Measurements from ENCODE around the gene MS4A18. TPM values are rescaled to one million over a fixed set of nuclear protein-coding genes. Genes with fewer than 3 reads are reported as not detected.
"Not testable (repeated sequence)": the region's sequence is repeated elsewhere in the genome, so short reads cannot be mapped to it uniquely, and the experiment has no call there.

MS4A18 gene
- polyA plus RNA-seq, 1 experiment = not detected

- TF ChIP-seq CTCF (IDR thresholded peaks at IDR 0.05; ENCODE audit: insufficient read depth, low read depth, low read length) = no peak
- CTCF ChIA-PET = no interaction called here
These were observed 18.6 kb upstream of the MS4A18 start for GRCh38 chr11:60705895-60706294.

GRCh38 chr11:60706931-60707330, 17.6 kb upstream of the MS4A18 start:
- no peak for TF ChIP-seq CTCF (IDR thresholded peaks at IDR 0.05; ENCODE audit: insufficient read depth, low read depth, low read length)
- CTCF ChIA-PET = no interaction called here
- Histone ChIP-seq H3K36me3 (ENCODE audit: control insufficient read depth, insufficient read depth, low read length) (no peaks in the 10 kb centered on the region), H3K27me3 (ENCODE audit: control insufficient read depth, insufficient read depth, low read length) (no peaks in the 10 kb centered on the region), H3K4me3 (ENCODE audit: low read depth, low read length) (no peak overlapping the region)
- POLR2A ChIA-PET = no interaction called here
- DNase-seq (ENCODE audit: low read depth) = no peak

More at GRCh38 chr11:60705895-60706294, 18.6 kb upstream of the MS4A18 start:
- H3K36me3 ChIP-seq (ENCODE audit: control insufficient read depth, insufficient read depth, low read length) = no peaks in the 10 kb centered on the region
- H3K27me3 ChIP-seq (ENCODE audit: control insufficient read depth, insufficient read depth, low read length) = no peaks in the 10 kb centered on the region
- H3K4me3 ChIP-seq (ENCODE audit: low read depth, low read length) = no peak overlapping the region
- POLR2A ChIA-PET = no interaction called here
- DNase-seq (ENCODE audit: low read depth) = no peak

GRCh38 chr11:60710482-60710881, 14.0 kb upstream of the MS4A18 start:
- Histone ChIP-seq H3K27me3 (ENCODE audit: control insufficient read depth, insufficient read depth, low read length) (no peaks in the 10 kb centered on the region), H3K36me3 (ENCODE audit: control insufficient read depth, insufficient read depth, low read length) (no peaks in the 10 kb centered on the region), H3K4me3 (ENCODE audit: low read depth, low read length) (no peak overlapping the region)
- ChIA-PET POLR2A (no interaction called here), CTCF (no interaction called here)
- DNase-seq (ENCODE audit: low read depth) = no peak
- TF ChIP-seq CTCF (IDR thresholded peaks at IDR 0.05; ENCODE audit: insufficient read depth, low read depth, low read length) = 0 out of 2 replicates have a peak, but pooled peaks have one; percentile 3

- Histone ChIP-seq H3K27me3 (ENCODE audit: control insufficient read depth, insufficient read depth, low read length) (no peaks in the 10 kb centered on the region), H3K36me3 (ENCODE audit: control insufficient read depth, insufficient read depth, low read length) (no peaks in the 10 kb centered on the region), H3K4me3 (ENCODE audit: low read depth, low read length) (no peak overlapping the region)
- no peak for TF ChIP-seq CTCF (IDR thresholded peaks at IDR 0.05; ENCODE audit: insufficient read depth, low read depth, low read length)
- DNase-seq (ENCODE audit: low read depth) = no peak
- ChIA-PET CTCF (no interaction called here), POLR2A (no interaction called here)
These were observed 13.2 kb upstream of the MS4A18 start for GRCh38 chr11:60711276-60711675.

- DNase-seq (ENCODE audit: low read depth); H3K36me3 ChIP-seq (ENCODE audit: control insufficient read depth, insufficient read depth, low read length); H3K27me3 ChIP-seq (ENCODE audit: control insufficient read depth, insufficient read depth, low read length); CTCF ChIA-PET; H3K4me3 ChIP-seq (ENCODE audit: low read depth, low read length); POLR2A ChIA-PET: not testable (repeated sequence)
These were observed 11.1 kb upstream of the MS4A18 start for GRCh38 chr11:60713423-60713822.

- POLR2A ChIA-PET = no interaction called here
- CTCF ChIA-PET = no interaction called here
- no peak for TF ChIP-seq CTCF (IDR thresholded peaks at IDR 0.05; ENCODE audit: insufficient read depth, low read depth, low read length)
- no peaks in the 10 kb centered on the region for H3K36me3 ChIP-seq (ENCODE audit: control insufficient read depth, insufficient read depth, low read length)
- no peaks in the 10 kb centered on the region for H3K27me3 ChIP-seq (ENCODE audit: control insufficient read depth, insufficient read depth, low read length)
- H3K4me3 ChIP-seq (ENCODE audit: low read depth, low read length) = no peak overlapping the region
- no peak for DNase-seq (ENCODE audit: low read depth)
These were observed 6.6 kb upstream of the MS4A18 start for GRCh38 chr11:60717956-60718355.
